Panc1 (cell line): ENCODE data around the gene NHS. TPM values are rescaled to one million over a fixed set of nuclear protein-coding genes. Genes with fewer than 3 reads are reported as not detected.

Experiments used
- ATAC-seq: fragments of 200-7000 bp; cut with Tn5 transposase; 2 replicates; pipeline ENCODE4 v1.9.1; 2020; ENCODE audit warnings: mild to moderate bottlenecking, moderate library complexity
- BruUV-seq: library from RNA; stranded (reverse); fragments of 400-500 nt; replicated peaks from 2 replicates; lab custom pipeline; 2021; lab: Mats Ljungman, UMichigan
- CTCF ChIA-PET: fragments of 300-600 bp; sonication (Branson Sonifier 250); formaldehyde crosslinking; loops from one replicate; lab custom pipeline; 2022; ENCODE audit warnings: antibody characterized with exemption; lab: Charles Lee
- POLR2A ChIA-PET: fragments of 300-600 bp; sonication (Branson Sonifier 250); formaldehyde crosslinking; loops from one replicate; lab custom pipeline; 2022; ENCODE audit warnings: antibody characterized with exemption; lab: Charles Lee
- DNase-seq: peaks from one replicate; pipeline ENCODE4 v3.0.0-alpha.2; 2010; ENCODE audit warnings: low read depth, low spot score
- H3K27ac ChIP-seq: 2 replicates; pipeline ENCODE4 v1.5.1; 2011; ENCODE audit warnings: mild to moderate bottlenecking, low read length, inconsistent platforms
- H3K27me3 ChIP-seq: fragments of 200-500 bp; sonication (Bioruptor generic); 2 replicates; pipeline ENCODE4 v1.6.0; 2014; ENCODE audit warnings: low read length, inconsistent platforms; ENCODE audit not compliant: control insufficient read depth, insufficient read depth
- H3K36me3 ChIP-seq: fragments of 200-500 bp; sonication (Bioruptor generic); 2 replicates; pipeline ENCODE4 v1.5.1; 2014; ENCODE audit warnings: inconsistent platforms, mild to moderate bottlenecking, low read length, moderate library complexity; ENCODE audit not compliant: control insufficient read depth, insufficient read depth
- H3K4me1 ChIP-seq: 2 replicates; pipeline ENCODE4 v1.5.1; 2011; ENCODE audit warnings: inconsistent platforms, mild to moderate bottlenecking, low read length, moderate library complexity; ENCODE audit not compliant: control insufficient read depth, insufficient read depth
- H3K4me3 ChIP-seq, 2 experiments: 2 replicates each; pipeline ENCODE4 v1.5.1; 2011 to 2012; ENCODE audit warnings: low read depth in 2 of 2, low read length in 2 of 2, mild to moderate bottlenecking in 2 of 2, inconsistent platforms in 1 of 2, moderate library complexity in 1 of 2
- H3K9me3 ChIP-seq: fragments of 200-500 bp; sonication (Bioruptor generic); 2 replicates; pipeline ENCODE4 v1.5.1; 2014; ENCODE audit warnings: low read depth, mild to moderate bottlenecking, inconsistent platforms, low read length, moderate library complexity; ENCODE audit not compliant: control insufficient read depth, insufficient read depth
- CTCF ChIP-seq: fragments of 450-650 bp; IDR thresholded peaks from 2 replicates; pipeline ENCODE4 v1.5.1; 2017; ENCODE audit warnings: mild to moderate bottlenecking
- POLR2AphosphoS5 ChIP-seq: IDR thresholded peaks from 2 replicates; pipeline ENCODE4 v1.6.1; 2012; ENCODE audit warnings: mild to moderate bottlenecking, low read depth, low read length, moderate library complexity
- REST ChIP-seq, 2 experiments: IDR thresholded peaks; 2 replicates each; pipeline ENCODE4 v1.6.1; 2011 to 2012; ENCODE audit warnings: low read depth in 2 of 2, control low read depth in 1 of 2, low read length in 1 of 2, mild to moderate bottlenecking in 1 of 2, moderate library complexity in 1 of 2; ENCODE audit not compliant: insufficient read depth in 1 of 2
- SIN3A ChIP-seq: IDR thresholded peaks from 2 replicates; pipeline ENCODE4 v1.6.1; 2012; ENCODE audit warnings: low read depth, mild to moderate bottlenecking, low read length, moderate library complexity, borderline replicate concordance; ENCODE audit not compliant: insufficient read depth
- TCF7L2 ChIP-seq: IDR thresholded peaks from 2 replicates; pipeline ENCODE4 v1.6.1; 2011; ENCODE audit warnings: mild to moderate bottlenecking, low read depth, low read length, inconsistent platforms
- in situ Hi-C: cut with HindIII; loops from 2 replicates; pipeline ENCODE4 v1.10.0; 2016; ENCODE audit warnings: low sequenced_read_pairs, low pct_unique_long_range_greater_than_20kb
- intact Hi-C: fragments of 100-400 bp; cut with micrococcal nuclease; formaldehyde crosslinking; loops from one replicate; pipeline ENCODE4 v1.10.0; 2022; ENCODE audit not compliant: unreplicated experiment
- total RNA-seq: library from RNA; stranded (reverse); gene quantifications from one replicate; pipeline ENCODE4 v1.2.1, GENCODE V29; 2021; ENCODE audit not compliant: unreplicated experiment

Gene NHS
- total RNA-seq, 1 experiment from 2014 or later: 0.80 TPM

- H3K27ac ChIP-seq: no peak overlapping the region
- no peaks in the 10 kb centered on the region for H3K9me3 ChIP-seq
- no peak overlapping the region for H3K4me3 ChIP-seq
- no peaks in the 10 kb centered on the region for H3K4me1 ChIP-seq
- in situ Hi-C loops (no loop called here), intact Hi-C loops (no loop called here)
- no peaks in the 10 kb centered on the region for H3K36me3 ChIP-seq
- ChIA-PET POLR2A (no interaction called here), CTCF (no interaction called here)
- TF ChIP-seq POLR2AphosphoS5 (no peak), TCF7L2 (no peak), CTCF (no peak), REST (IDR thresholded peaks at IDR 0.05; ENCODE audit: insufficient read depth in 1 of 2, low read depth in 2 of 2, low read length in 1 of 2) (no peak), SIN3A (no peak)
- DNase-seq (no peak), ATAC-seq (no peak)
- H3K27me3 ChIP-seq: no peaks in the 10 kb centered on the region; the same call in 1 of the 2 replicates
- no TSS peak for BruUV-seq
These were observed 217.1 kb downstream of the NHS start for GRCh38 chrX:17592117-17592516.

GRCh38 chrX:17594693-17595092, 219.7 kb downstream of the NHS start:
- ATAC-seq: no peak
- H3K27me3 ChIP-seq: no peaks in the 10 kb centered on the region; the same call in 1 of the 2 replicates
- no peak overlapping the region for H3K27ac ChIP-seq

More at GRCh38 chrX:17594693-17595092, 219.7 kb downstream of the NHS start:
- Histone ChIP-seq H3K9me3 (no peaks in the 10 kb centered on the region), H3K4me3 (no peak overlapping the region), H3K4me1 (no peaks in the 10 kb centered on the region), H3K36me3 (no peaks in the 10 kb centered on the region)
- in situ Hi-C loops: no loop called here
- CTCF ChIA-PET: no interaction called here
- POLR2A ChIA-PET: no interaction called here
- BruUV-seq: no TSS peak
- TF ChIP-seq CTCF: no peak
- no peak for TF ChIP-seq SIN3A
- TF ChIP-seq POLR2AphosphoS5: no peak
- DNase-seq: no peak
- intact Hi-C loops: no loop called here
